H1 (cell line): ENCODE measurements around the gene VPS35. TPM values are rescaled to one million over a fixed set of nuclear protein-coding genes. Genes with fewer than 3 reads are reported as not detected.

Source experiments
- CTCF ChIA-PET: fragments of 300-600 bp; sonication (Branson Sonifier 250); formaldehyde crosslinking; loops from one replicate; lab custom pipeline; 2021; ENCODE audit not compliant: partially characterized antibody; lab: Charles Lee
- POLR2A ChIA-PET: fragments of 300-600 bp; sonication (Branson Sonifier 250); formaldehyde crosslinking; loops from one replicate; lab custom pipeline; 2021; ENCODE audit warnings: inconsistent platforms; ENCODE audit not compliant: partially characterized antibody; lab: Charles Lee
- DNase-seq, 2 experiments: peaks; one replicate each; pipeline versions ENCODE4 v3.0.0 to v3.0.0-alpha.2; 2010 to 2022; ENCODE audit warnings: low spot score in 2 of 2, low read depth in 1 of 2, mixed read lengths in 1 of 2
- FAIRE-seq: peaks from 2 replicates; lab custom pipeline; 2011; peaks lifted over from hg19 to GRCh38; lab: Jason Lieb, UNC
- H2AFZ ChIP-seq: 2 replicates; pipeline ENCODE4 v1.8.1; 2012; ENCODE audit warnings: low read length, inconsistent platforms
- H2AK5ac ChIP-seq: 2 replicates; pipeline ENCODE4 v1.6.1; 2013; ENCODE audit warnings: low read depth, low read length
- H2BK120ac ChIP-seq: replicated peaks from 2 replicates; pipeline ENCODE3; 2013; ENCODE audit warnings: low read depth, low read length, inconsistent platforms
- H2BK12ac ChIP-seq: 2 replicates; pipeline ENCODE4 v1.6.1; 2013; ENCODE audit warnings: low read depth, low read length
- H2BK15ac ChIP-seq: 2 replicates; pipeline ENCODE4 v1.6.1; 2013; ENCODE audit warnings: low read length
- H2BK20ac ChIP-seq: 2 replicates; pipeline ENCODE4 v1.6.1; 2013; ENCODE audit warnings: low read length
- H2BK5ac ChIP-seq: 2 replicates; pipeline ENCODE4 v1.6.1; 2013; ENCODE audit warnings: low read depth, low read length
- H3K14ac ChIP-seq: 2 replicates; pipeline ENCODE4 v1.6.1; 2013; ENCODE audit warnings: inconsistent platforms; ENCODE audit not compliant: insufficient read length
- H3K18ac ChIP-seq: 2 replicates; pipeline ENCODE4 v1.6.1; 2013; ENCODE audit warnings: low read length; ENCODE audit errors: extremely low read depth
- H3K23ac ChIP-seq: 2 replicates; pipeline ENCODE4 v1.6.1; 2013; ENCODE audit warnings: inconsistent platforms; ENCODE audit not compliant: insufficient read length
- H3K23me2 ChIP-seq: 2 replicates; pipeline ENCODE4 v1.6.1; 2013; ENCODE audit warnings: low read depth, low read length
- H3K27ac ChIP-seq: 2 replicates; pipeline ENCODE4 v1.6.1; 2011; ENCODE audit warnings: low read depth, low read length, inconsistent platforms
- H3K27me3 ChIP-seq, 4 experiments: replicated peaks in 1 of 4; 1 replicate in 1 of 4; 2 replicates in 3 of 4; pipeline versions ENCODE4 v1.6.1 to v1.8.1; 2011 to 2013; ENCODE audit warnings: low read length in 3 of 4, mild to moderate bottlenecking in 3 of 4, inconsistent platforms in 2 of 4, mixed read lengths in 2 of 4, moderate library complexity in 1 of 4; ENCODE audit not compliant: control insufficient read depth in 3 of 4, insufficient read depth in 3 of 4; ENCODE audit errors: extremely low read depth in 1 of 4
- H3K36me3 ChIP-seq, 4 experiments: 2 replicates each; pipeline versions ENCODE4 v1.6.1 to v1.8.1; 2011 to 2013; ENCODE audit warnings: mild to moderate bottlenecking in 4 of 4, low read length in 3 of 4, moderate library complexity in 2 of 4, control low read depth in 1 of 4, inconsistent platforms in 1 of 4; ENCODE audit not compliant: insufficient read depth in 4 of 4, control insufficient read depth in 2 of 4
- H3K4ac ChIP-seq: replicated peaks from 2 replicates; pipeline ENCODE3; 2013; ENCODE audit warnings: low read length, low read depth, mixed read lengths, inconsistent platforms; ENCODE audit not compliant: insufficient read length
- H3K4me1 ChIP-seq, 4 experiments: replicated peaks in 1 of 4; 1 replicate in 1 of 4; 2 replicates in 3 of 4; pipeline versions ENCODE4 v1.6.1 to v1.8.1; 2011 to 2013; ENCODE audit warnings: low read length in 3 of 4, inconsistent platforms in 2 of 4, mixed read lengths in 1 of 4; ENCODE audit not compliant: insufficient read depth in 4 of 4, control insufficient read depth in 3 of 4
- H3K4me2 ChIP-seq, 2 experiments: 2 replicates each; pipeline versions ENCODE4 v1.6.1 to v1.8.1; 2011 to 2013; ENCODE audit warnings: low read depth in 2 of 2, low read length in 2 of 2, control low read depth in 1 of 2, inconsistent platforms in 1 of 2, mild to moderate bottlenecking in 1 of 2; ENCODE audit not compliant: insufficient read depth in 1 of 2
- H3K4me3 ChIP-seq, 4 experiments: fragments of 200-600, 300-600 bp in 1 of 4; sonication (generic), shearing (Covaris generic), sonication (Bioruptor Twin) in 1 of 4; 2 replicates each; pipeline versions ENCODE4 v1.5.1 to v1.8.1; 2011 to 2016; ENCODE audit warnings: low read length in 4 of 4, low read depth in 3 of 4, control low read depth in 2 of 4, inconsistent platforms in 2 of 4, mild to moderate bottlenecking in 2 of 4, mixed read lengths in 1 of 4, moderate library complexity in 1 of 4; ENCODE audit not compliant: insufficient read depth in 2 of 4; ENCODE audit errors: extremely low read depth in 1 of 4
- H3K56ac ChIP-seq: replicated peaks from 2 replicates; pipeline ENCODE3; 2013; ENCODE audit warnings: low read depth, mild to moderate bottlenecking, mixed read lengths, low read length, inconsistent platforms; ENCODE audit not compliant: insufficient read length
- H3K79me1 ChIP-seq: 2 replicates; pipeline ENCODE4 v1.6.1; 2013; ENCODE audit warnings: low read depth, low read length, control low read depth
- H3K79me2 ChIP-seq, 2 experiments: 2 replicates each; pipeline versions ENCODE4 v1.6.1 to v1.8.1; 2012 to 2013; ENCODE audit warnings: low read length in 2 of 2, mild to moderate bottlenecking in 2 of 2, inconsistent platforms in 1 of 2; ENCODE audit not compliant: insufficient read depth in 2 of 2, control insufficient read depth in 1 of 2
- H3K9ac ChIP-seq, 4 experiments: replicated peaks in 1 of 4; 1 replicate in 1 of 4; 2 replicates in 3 of 4; pipeline versions ENCODE4 v1.6.1 to v1.8.1; 2011 to 2013; ENCODE audit warnings: low read depth in 3 of 4, low read length in 3 of 4, control low read depth in 2 of 4, mild to moderate bottlenecking in 2 of 4, moderate library complexity in 2 of 4, inconsistent platforms in 1 of 4; ENCODE audit errors: extremely low read depth in 1 of 4
- H3K9me3 ChIP-seq, 2 experiments: 2 replicates each; pipeline versions ENCODE4 v1.6.1 to v1.8.1; 2012 to 2013; ENCODE audit warnings: mild to moderate bottlenecking in 2 of 2, moderate library complexity in 2 of 2, control low read depth in 1 of 2, inconsistent platforms in 1 of 2, low read depth in 1 of 2, low read length in 1 of 2, mixed read lengths in 1 of 2; ENCODE audit not compliant: insufficient read depth in 2 of 2
- H4K20me1 ChIP-seq, 2 experiments: replicated peaks in 1 of 2; 2 replicates each; pipeline versions ENCODE3 to v1.8.1; 2011 to 2013; ENCODE audit warnings: inconsistent platforms in 2 of 2, low read length in 2 of 2, mild to moderate bottlenecking in 1 of 2; ENCODE audit not compliant: insufficient read depth in 2 of 2, control insufficient read depth in 1 of 2
- H4K5ac ChIP-seq: 2 replicates; pipeline ENCODE4 v1.6.1; 2013; ENCODE audit warnings: low read length, low read depth, mixed read lengths, inconsistent platforms; ENCODE audit not compliant: insufficient read length
- H4K8ac ChIP-seq: 2 replicates; pipeline ENCODE4 v1.8.0; 2013; ENCODE audit warnings: mild to moderate bottlenecking, moderate library complexity, low read length, inconsistent platforms; ENCODE audit not compliant: insufficient read depth; ENCODE audit errors: extremely low read depth
- H4K91ac ChIP-seq: replicated peaks from 2 replicates; pipeline ENCODE3; 2013; ENCODE audit warnings: low read length, mixed read lengths, inconsistent platforms; ENCODE audit not compliant: insufficient read length
- ASH2L ChIP-seq: fragments of 200-600, 300-600 bp; sonication (generic); IDR thresholded peaks from one replicate; pipeline ENCODE4 v1.7.1; 2017; ENCODE audit warnings: low read length
- ATF2 ChIP-seq: IDR thresholded peaks from 2 replicates; pipeline ENCODE4 v1.6.1; 2012; ENCODE audit warnings: low read length, inconsistent platforms
- E2F6 ChIP-seq: IDR thresholded peaks from 2 replicates; pipeline ENCODE4 v1.6.1; 2012; ENCODE audit warnings: inconsistent platforms
- EZH2 ChIP-seq: fragments of 200-600 bp; sonication (generic); IDR thresholded peaks from 2 replicates; pipeline ENCODE4 v1.7.1; 2012; ENCODE audit warnings: low read depth, mild to moderate bottlenecking, moderate library complexity, low read length, inconsistent platforms; ENCODE audit not compliant: severe bottlenecking
- RAD21 ChIP-seq, 2 experiments: IDR thresholded peaks in 1 of 2; conservative IDR thresholded peaks in 1 of 2; 2 replicates each; pipeline ENCODE4 v1.6.1; 2011; ENCODE audit warnings: low read depth in 2 of 2, low read length in 2 of 2, improper control_type of control experiment in 1 of 2, inconsistent platforms in 1 of 2, mild to moderate bottlenecking in 1 of 2, moderate library complexity in 1 of 2
- SAP30 ChIP-seq: fragments of 300-600 bp; sonication (generic); IDR thresholded peaks from 2 replicates; pipeline ENCODE4 v1.7.1; 2012; ENCODE audit warnings: low read length, moderate library complexity, mild to moderate bottlenecking, inconsistent platforms; ENCODE audit not compliant: insufficient read depth, insufficient replicate concordance
- SP1 ChIP-seq: IDR thresholded peaks from 2 replicates; pipeline ENCODE4 v1.6.1; 2011; ENCODE audit warnings: low read depth, low read length
- SP4 ChIP-seq: IDR thresholded peaks from 2 replicates; pipeline ENCODE4 v1.6.1; 2012; ENCODE audit warnings: low read length, inconsistent platforms
- TAF7 ChIP-seq: optimal IDR thresholded peaks from 2 replicates; pipeline ENCODE3; 2011; ENCODE audit warnings: low read depth, mild to moderate bottlenecking, inconsistent platforms, low read length, moderate library complexity, borderline replicate concordance
- WGBS, 2 experiments: shearing (Covaris generic) in 1 of 2; methylation state at CpG; one replicate each; pipeline versions ENCODE4 v1.1.6 to v1.1.7; 2013 to 2015; ENCODE audit warnings: low lambda C conversion rate in 2 of 2, mixed read lengths in 2 of 2, inconsistent platforms in 1 of 2, low coverage in 1 of 2, missing lambda C conversion rate in 1 of 2; ENCODE audit not compliant: insufficient replicate concordance in 2 of 2, insufficient coverage in 1 of 2, insufficient read length in 1 of 2; ENCODE audit errors: extremely low coverage in 1 of 2, missing lambda C conversion rate in 1 of 2; 5-methylcytosine and 5-hydroxymethylcytosine counted together
- polyA plus RNA-seq, 7 experiments: library from polyadenylated mRNA; depleted of rRNA in 3 of 7; stranded (reverse) in 5 of 7; unstranded in 2 of 7; fragments of >200 nt in 5 of 7; fragments of 200-250 nt in 2 of 7; gene quantifications; 1 replicate in 5 of 7; 2 replicates in 1 of 7; 4 replicates in 1 of 7; pipeline versions ENCODE4 v1.2.1 to v1.2.3, GENCODE V29; 2011 to 2013; ENCODE audit warnings: missing spikeins in 2 of 7, mixed read lengths in 2 of 7
- total RNA-seq: library from RNA; stranded (reverse); fragmentation: NEBNext Ultra II Directional; extraction: Animal tissue kit (Norgen Biotek cat#: 25700); gene quantifications from 2 replicates; pipeline ENCODE4 v1.2.1, GENCODE V29; 2021

Gene VPS35
- total and polyA plus RNA-seq, 2 of the 8 experiments (the other 6 are each of a cell fraction or from before 2014, with no cell fraction given) = 10.3 to 66.9 TPM

DNA sequence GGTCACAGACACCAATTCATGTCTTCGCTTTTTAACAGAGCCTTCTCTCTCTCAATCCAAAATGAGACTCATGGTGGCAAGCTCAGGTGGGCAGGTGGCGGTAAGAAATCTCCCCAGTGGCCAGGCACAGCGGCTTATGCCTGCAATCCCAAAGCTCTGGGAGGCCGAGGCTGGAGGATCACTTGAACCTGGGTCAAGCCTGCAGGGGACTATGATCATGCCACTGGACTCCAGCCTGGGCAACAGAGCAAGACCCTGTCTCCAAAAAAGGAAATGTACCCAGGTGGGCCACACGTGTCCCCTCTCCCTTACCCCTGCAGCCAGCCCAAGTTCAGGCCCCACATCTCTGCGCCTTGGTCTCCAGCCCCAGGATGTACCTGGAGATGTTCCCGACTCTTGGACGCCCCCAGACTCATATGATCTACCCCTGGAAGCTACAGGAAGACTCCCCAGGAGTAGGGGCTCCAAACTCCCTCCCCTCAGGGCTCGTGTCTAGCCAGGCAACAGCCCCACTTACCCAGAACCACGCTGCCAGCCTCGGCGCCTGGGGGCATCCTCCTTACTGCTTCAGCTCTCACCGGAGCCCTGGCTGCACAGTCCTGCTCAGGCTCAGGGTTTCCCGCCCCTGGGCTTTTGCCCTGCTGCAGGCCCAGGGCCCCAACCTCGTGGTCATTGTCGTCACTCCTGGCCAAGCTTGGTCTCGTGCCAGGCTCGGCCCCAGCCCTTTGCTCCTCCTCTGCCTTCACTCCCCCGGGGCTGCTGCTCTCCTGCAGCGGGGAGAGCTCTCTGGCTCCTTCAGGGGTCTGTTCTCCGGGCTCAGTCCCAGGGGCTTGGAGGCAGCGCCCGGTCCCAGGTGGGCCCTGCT is 42.9 kb upstream of the VPS35 start:
- no peak overlapping the region for H2AK5ac ChIP-seq
- no peak overlapping the region for H3K9ac ChIP-seq
- no peaks in the 10 kb centered on the region for H3K79me2 ChIP-seq
- no peak overlapping the region for H3K4me3 ChIP-seq
- no peak overlapping the region for H3K14ac ChIP-seq
- WGBS, 2 experiments = 93% methylated on average over 22 of the region's 23 CpGs; no CpG with 5 or more reads in 1 of the 2 experiments
- H2BK20ac ChIP-seq = no peak overlapping the region
- no peak overlapping the region for H3K4ac ChIP-seq
- H3K9me3 ChIP-seq = no peaks in the 10 kb centered on the region
- H2BK120ac ChIP-seq = no peak overlapping the region
- H3K79me1 ChIP-seq = no peaks in the 10 kb centered on the region
- H3K4me1 ChIP-seq = no peaks in the 10 kb centered on the region
- ChIA-PET CTCF (no interaction called here), POLR2A (interaction anchor here (1.0 kb wide), 1 partner anchor 14 kb away, joined by 3 read pairs; no protein-coding TSS in a partner anchor)
- H3K4me2 ChIP-seq = no peak overlapping the region
- H3K27me3 ChIP-seq = no peaks in the 10 kb centered on the region
- H3K23ac ChIP-seq = no peak overlapping the region
- no peak overlapping the region for H3K18ac ChIP-seq
- no peak overlapping the region for H2BK12ac ChIP-seq
- H4K20me1 ChIP-seq = no peaks in the 10 kb centered on the region
- H4K91ac ChIP-seq = no peak overlapping the region
- no peak overlapping the region for H3K56ac ChIP-seq
- DNase-seq (no peak), FAIRE-seq (no peak)
- no peak overlapping the region for H3K27ac ChIP-seq
- no peaks in the 10 kb centered on the region for H3K23me2 ChIP-seq
- no peak overlapping the region for H2AFZ ChIP-seq
- H3K36me3 ChIP-seq = no peaks in the 10 kb centered on the region
- no peak overlapping the region for H2BK5ac ChIP-seq
- no peak overlapping the region for H4K8ac ChIP-seq
- no peak overlapping the region for H2BK15ac ChIP-seq
- no peak overlapping the region for H4K5ac ChIP-seq
- TF ChIP-seq RAD21 (IDR thresholded peaks at IDR 0.05 in 1 of 2, conservative IDR thresholded peaks at IDR 0.05 in 1 of 2; ENCODE audit: low read depth in 2 of 2, low read length in 2 of 2) (no peak), SP4 (no peak), EZH2 (no peak), SP1 (no peak), E2F6 (no peak), ASH2L (no peak), SAP30 (no peak), ATF2 (no peak), TAF7 (no peak)
